ENCODE measurements around the gene FXYD1.

FXYD1 gene

GRCh38 chr19:35130761-35131720, 7.6 kb upstream of the FXYD1 start:
- H3K27me3 ChIP-seq (ENCODE audit: control insufficient read depth in 2 of 2, insufficient read depth in 2 of 2, low read length in 2 of 2) = no peaks in the 10 kb centered on the region
- no peaks in the 10 kb centered on the region for H3K36me3 ChIP-seq (ENCODE audit: control insufficient read depth in 2 of 2, insufficient read depth in 2 of 2, low read length in 2 of 2)
- peak overlapping the region; percentile 87 to 100 for H3K27ac ChIP-seq (ENCODE audit: low read depth in 2 of 2, low read length in 2 of 2)
- H3K9ac ChIP-seq (ENCODE audit: low read depth in 1 of 2, low read length in 2 of 2) = peak overlapping the region; percentile 56 to 71
- H3K4me3 ChIP-seq (ENCODE audit: low read length in 2 of 2) = peak overlapping the region; percentile 7 to 15
- no peaks in the 10 kb centered on the region for H3K9me3 ChIP-seq (ENCODE audit: control insufficient read depth in 2 of 2, low read length in 2 of 2)
- peaks cover 37 to 56% of the 10 kb centered on the region in 2 donors for H3K4me1 ChIP-seq (ENCODE audit: control insufficient read depth in 2 of 2, insufficient read depth in 2 of 2, low read length in 2 of 2)

- H3K4me1 ChIP-seq (ENCODE audit: control insufficient read depth in 2 of 2, insufficient read depth in 2 of 2, low read length in 2 of 2) = peaks cover 42 to 54% of the 10 kb centered on the region in 2 donors
- no peak overlapping the region for H3K4me3 ChIP-seq (ENCODE audit: low read length in 2 of 2)
- peak overlapping the region in 1 of 2 donors; percentile 100 for H3K27ac ChIP-seq (ENCODE audit: low read depth in 2 of 2, low read length in 2 of 2)
- H3K9ac ChIP-seq (ENCODE audit: low read depth in 1 of 2, low read length in 2 of 2) = no peak overlapping the region
- H3K36me3 ChIP-seq (ENCODE audit: control insufficient read depth in 2 of 2, insufficient read depth in 2 of 2, low read length in 2 of 2) = no peaks in the 10 kb centered on the region
- H3K9me3 ChIP-seq (ENCODE audit: control insufficient read depth in 2 of 2, low read length in 2 of 2) = no peaks in the 10 kb centered on the region
- H3K27me3 ChIP-seq (ENCODE audit: control insufficient read depth in 2 of 2, insufficient read depth in 2 of 2, low read length in 2 of 2) = no peaks in the 10 kb centered on the region
Observed at GRCh38 chr19:35132254-35132653, 6.4 kb upstream of the FXYD1 start.

GRCh38 chr19:35133826-35134225, 4.8 kb upstream of the FXYD1 start:
- no peaks in the 10 kb centered on the region for H3K9me3 ChIP-seq (ENCODE audit: control insufficient read depth in 2 of 2, low read length in 2 of 2)
- H3K4me1 ChIP-seq (ENCODE audit: control insufficient read depth in 2 of 2, insufficient read depth in 2 of 2, low read length in 2 of 2) = peaks cover 29 to 43% of the 10 kb centered on the region in 2 donors
- peak overlapping the region in 1 of 2 donors; percentile 23 for H3K27ac ChIP-seq (ENCODE audit: low read depth in 2 of 2, low read length in 2 of 2)
- H3K27me3 ChIP-seq (ENCODE audit: control insufficient read depth in 2 of 2, insufficient read depth in 2 of 2, low read length in 2 of 2) = no peaks in the 10 kb centered on the region
- peak overlapping the region in 1 of 2 donors; percentile 37 for H3K9ac ChIP-seq (ENCODE audit: low read depth in 1 of 2, low read length in 2 of 2)
- peak overlapping the region in 1 of 2 donors; percentile 26 for H3K4me3 ChIP-seq (ENCODE audit: low read length in 2 of 2)
- no peaks in the 10 kb centered on the region for H3K36me3 ChIP-seq (ENCODE audit: control insufficient read depth in 2 of 2, insufficient read depth in 2 of 2, low read length in 2 of 2)

- peak within 1 kb of the TSS; percentile 67 to 81 for H3K27ac ChIP-seq (ENCODE audit: low read depth in 2 of 2, low read length in 2 of 2)
- H3K36me3 ChIP-seq (ENCODE audit: control insufficient read depth in 2 of 2, insufficient read depth in 2 of 2, low read length in 2 of 2) = no peaks in the 10 kb centered on the region
- peak within 1 kb of the TSS in 1 of 2 donors; percentile 61 for H3K9ac ChIP-seq (ENCODE audit: low read depth in 1 of 2, low read length in 2 of 2)
- H3K4me1 ChIP-seq (ENCODE audit: control insufficient read depth in 2 of 2, insufficient read depth in 2 of 2, low read length in 2 of 2) = peaks cover 23 to 44% of the 10 kb centered on the region in 2 donors
- peak within 1 kb of the TSS; percentile 7 to 26 for H3K4me3 ChIP-seq (ENCODE audit: low read length in 2 of 2)
- no peaks in the 10 kb centered on the region for H3K9me3 ChIP-seq (ENCODE audit: control insufficient read depth in 2 of 2, low read length in 2 of 2)
- H3K27me3 ChIP-seq (ENCODE audit: control insufficient read depth in 2 of 2, insufficient read depth in 2 of 2, low read length in 2 of 2) = no peaks in the 10 kb centered on the region
Observed at GRCh38 chr19:35134601-35135242, 3.9 kb upstream of the FXYD1 start, which contains the start of gene LGI4. TSS of gene LGI4 (minus strand) at chr19:35135059. CDS start at chr19:35134680, 379 bp downstream.

GRCh38 chr19:35135389-35135909, 3.2 kb upstream of the FXYD1 start:
- Histone ChIP-seq H3K36me3 (ENCODE audit: control insufficient read depth in 2 of 2, insufficient read depth in 2 of 2, low read length in 2 of 2) (no peaks in the 10 kb centered on the region), H3K27ac (ENCODE audit: low read depth in 2 of 2, low read length in 2 of 2) (peak overlapping the region; percentile 67 to 81), H3K27me3 (ENCODE audit: control insufficient read depth in 2 of 2, insufficient read depth in 2 of 2, low read length in 2 of 2) (no peaks in the 10 kb centered on the region), H3K9ac (ENCODE audit: low read depth in 1 of 2, low read length in 2 of 2) (peak overlapping the region in 1 of 2 donors; percentile 61), H3K4me3 (ENCODE audit: low read length in 2 of 2) (peak overlapping the region; percentile 7 to 26), H3K4me1 (ENCODE audit: control insufficient read depth in 2 of 2, insufficient read depth in 2 of 2, low read length in 2 of 2) (peaks cover 25 to 45% of the 10 kb centered on the region in 2 donors), H3K9me3 (ENCODE audit: control insufficient read depth in 2 of 2, low read length in 2 of 2) (no peaks in the 10 kb centered on the region)

- peaks cover 25 to 39% of the 10 kb centered on the region in 2 donors for H3K4me1 ChIP-seq (ENCODE audit: control insufficient read depth in 2 of 2, insufficient read depth in 2 of 2, low read length in 2 of 2)
- no peaks in the 10 kb centered on the region for H3K36me3 ChIP-seq (ENCODE audit: control insufficient read depth in 2 of 2, insufficient read depth in 2 of 2, low read length in 2 of 2)
- no peaks in the 10 kb centered on the region for H3K27me3 ChIP-seq (ENCODE audit: control insufficient read depth in 2 of 2, insufficient read depth in 2 of 2, low read length in 2 of 2)
- H3K27ac ChIP-seq (ENCODE audit: low read depth in 2 of 2, low read length in 2 of 2) = peak overlapping the region; percentile 19 to 81
- H3K9ac ChIP-seq (ENCODE audit: low read depth in 1 of 2, low read length in 2 of 2) = no peak overlapping the region
- no peaks in the 10 kb centered on the region for H3K9me3 ChIP-seq (ENCODE audit: control insufficient read depth in 2 of 2, low read length in 2 of 2)
- no peak overlapping the region for H3K4me3 ChIP-seq (ENCODE audit: low read length in 2 of 2)
Observed at GRCh38 chr19:35136231-35136630, 2.4 kb upstream of the FXYD1 start.

GRCh38 chr19:35136977-35137702, 1.5 kb upstream of the FXYD1 start:
- H3K4me1 ChIP-seq (ENCODE audit: control insufficient read depth in 2 of 2, insufficient read depth in 2 of 2, low read length in 2 of 2) = peaks cover 28 to 41% of the 10 kb centered on the region in 2 donors
- no peaks in the 10 kb centered on the region for H3K27me3 ChIP-seq (ENCODE audit: control insufficient read depth in 2 of 2, insufficient read depth in 2 of 2, low read length in 2 of 2)
- peak overlapping the region in 1 of 2 donors; percentile 17 for H3K27ac ChIP-seq (ENCODE audit: low read depth in 2 of 2, low read length in 2 of 2)
- H3K9ac ChIP-seq (ENCODE audit: low read depth in 1 of 2, low read length in 2 of 2) = peak overlapping the region; percentile 8 to 44
- no peaks in the 10 kb centered on the region for H3K36me3 ChIP-seq (ENCODE audit: control insufficient read depth in 2 of 2, insufficient read depth in 2 of 2, low read length in 2 of 2)
- H3K4me3 ChIP-seq (ENCODE audit: low read length in 2 of 2) = no peak overlapping the region
- H3K9me3 ChIP-seq (ENCODE audit: control insufficient read depth in 2 of 2, low read length in 2 of 2) = no peaks in the 10 kb centered on the region

GRCh38 chr19:35140207-35140961, 1.8 kb downstream of the FXYD1 start:
- H3K4me1 ChIP-seq (ENCODE audit: control insufficient read depth in 2 of 2, insufficient read depth in 2 of 2, low read length in 2 of 2) = peaks cover 27 to 40% of the 10 kb centered on the region in 2 donors

More at GRCh38 chr19:35140207-35140961, 1.8 kb downstream of the FXYD1 start:
- H3K27ac ChIP-seq (ENCODE audit: low read depth in 2 of 2, low read length in 2 of 2) = peak overlapping the region; percentile 63 to 71
- no peaks in the 10 kb centered on the region for H3K9me3 ChIP-seq (ENCODE audit: control insufficient read depth in 2 of 2, low read length in 2 of 2)
- peak overlapping the region; percentile 65 to 70 for H3K4me3 ChIP-seq (ENCODE audit: low read length in 2 of 2)
- H3K36me3 ChIP-seq (ENCODE audit: control insufficient read depth in 2 of 2, insufficient read depth in 2 of 2, low read length in 2 of 2) = no peaks in the 10 kb centered on the region
- peaks cover 0 to 5% of the 10 kb centered on the region in 2 donors for H3K27me3 ChIP-seq (ENCODE audit: control insufficient read depth in 2 of 2, insufficient read depth in 2 of 2, low read length in 2 of 2)
- H3K9ac ChIP-seq (ENCODE audit: low read depth in 1 of 2, low read length in 2 of 2) = peak overlapping the region; percentile 56 to 74

Measured in mucosa of rectum (tissue), 2 donors.